GM12865 (cell line): ENCODE measurements around the gene TYW1.
"Not testable (repeated sequence)": the region's sequence is repeated elsewhere in the genome, so short reads cannot be mapped to it uniquely, and the experiment has no call there.

Experiments used
- DNase-seq: peaks from one replicate; pipeline ENCODE4 v3.0.0; 2010; ENCODE audit warnings: low read depth
- H3K4me3 ChIP-seq: 2 replicates; pipeline ENCODE4 v1.5.1; 2011; ENCODE audit warnings: mild to moderate bottlenecking, low read depth, low read length, control low read depth
- TF ChIP-seq, protein P1 (sequence below): IDR thresholded peaks from 2 replicates; pipeline ENCODE4 v1.5.1; 2011; ENCODE audit warnings: low read length, control low read depth, low read depth, inconsistent platforms; ENCODE audit not compliant: insufficient read depth; ENCODE audit errors: missing control alignments

TYW1 gene

DNA sequence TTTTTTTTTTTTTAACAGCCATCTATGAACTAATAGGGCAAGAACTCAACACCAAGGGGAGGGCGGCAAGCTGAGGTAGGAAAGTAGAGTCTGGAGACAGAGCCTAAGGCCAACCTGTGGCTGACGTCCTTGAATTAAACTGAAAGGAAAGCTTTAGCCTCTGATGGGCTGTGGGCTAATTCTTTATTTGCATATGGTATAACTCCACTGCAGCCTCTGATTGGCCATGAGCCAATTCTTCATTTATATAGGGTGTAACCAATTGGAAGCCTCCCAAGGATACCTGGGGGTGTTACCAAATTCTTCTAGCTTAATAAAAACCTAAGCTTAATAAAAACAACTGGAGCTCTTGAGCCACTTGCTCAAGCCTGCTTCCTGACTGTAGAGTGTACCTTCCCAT, 10.3 kb downstream of the TYW1 start:
- H3K4me3 ChIP-seq = no peak overlapping the region
- DNase-seq = no peak
- TF ChIP-seq, protein P1, sequence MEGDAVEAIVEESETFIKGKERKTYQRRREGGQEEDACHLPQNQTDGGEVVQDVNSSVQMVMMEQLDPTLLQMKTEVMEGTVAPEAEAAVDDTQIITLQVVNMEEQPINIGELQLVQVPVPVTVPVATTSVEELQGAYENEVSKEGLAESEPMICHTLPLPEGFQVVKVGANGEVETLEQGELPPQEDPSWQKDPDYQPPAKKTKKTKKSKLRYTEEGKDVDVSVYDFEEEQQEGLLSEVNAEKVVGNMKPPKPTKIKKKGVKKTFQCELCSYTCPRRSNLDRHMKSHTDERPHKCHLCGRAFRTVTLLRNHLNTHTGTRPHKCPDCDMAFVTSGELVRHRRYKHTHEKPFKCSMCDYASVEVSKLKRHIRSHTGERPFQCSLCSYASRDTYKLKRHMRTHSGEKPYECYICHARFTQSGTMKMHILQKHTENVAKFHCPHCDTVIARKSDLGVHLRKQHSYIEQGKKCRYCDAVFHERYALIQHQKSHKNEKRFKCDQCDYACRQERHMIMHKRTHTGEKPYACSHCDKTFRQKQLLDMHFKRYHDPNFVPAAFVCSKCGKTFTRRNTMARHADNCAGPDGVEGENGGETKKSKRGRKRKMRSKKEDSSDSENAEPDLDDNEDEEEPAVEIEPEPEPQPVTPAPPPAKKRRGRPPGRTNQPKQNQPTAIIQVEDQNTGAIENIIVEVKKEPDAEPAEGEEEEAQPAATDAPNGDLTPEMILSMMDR = no peak

DNA sequence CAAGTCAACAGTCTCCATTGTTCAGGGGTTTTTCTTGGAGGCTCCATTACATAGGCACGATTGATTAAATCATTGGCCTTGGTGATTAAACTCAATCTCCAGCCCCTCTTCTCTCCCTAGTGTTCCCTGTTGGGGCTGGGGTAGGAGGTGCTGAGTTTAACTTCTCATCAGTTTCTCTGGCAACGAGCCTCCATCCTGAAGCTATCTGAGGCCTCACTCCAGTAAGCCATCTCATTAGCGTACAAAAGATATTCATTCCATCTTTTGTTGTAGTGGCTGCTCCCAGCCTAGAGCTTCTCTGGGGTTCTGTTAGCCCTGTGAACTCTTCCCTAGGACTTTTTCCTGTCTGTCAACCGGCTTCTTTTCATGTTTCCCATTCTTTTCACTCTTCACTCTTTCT, 11.6 kb downstream of the TYW1 start:
- DNase-seq = no peak
- no peak overlapping the region for H3K4me3 ChIP-seq
- TF ChIP-seq, protein P1 = no peak

DNA sequence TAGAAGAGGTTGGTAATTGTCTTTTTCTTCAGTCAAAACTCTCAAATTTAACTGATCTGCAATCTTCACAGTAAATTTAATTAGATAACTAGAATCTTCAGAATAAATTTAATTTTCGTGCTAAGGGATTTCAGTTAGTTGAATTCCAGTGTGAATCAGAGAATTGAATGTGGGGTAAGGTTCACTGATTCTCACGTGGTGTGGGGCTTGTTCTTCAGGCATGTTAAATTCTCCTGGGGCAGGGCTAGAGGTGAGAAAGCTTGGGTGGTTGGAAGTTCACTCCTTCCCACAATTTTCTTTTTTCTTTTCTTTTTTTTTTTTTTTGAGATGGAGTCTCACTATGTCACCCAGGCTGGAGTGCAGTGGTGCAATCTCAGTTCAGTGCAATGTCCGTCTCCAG, 13.0 kb downstream of the TYW1 start:
- DNase-seq, H3K4me3 ChIP-seq: not testable (repeated sequence)

DNA sequence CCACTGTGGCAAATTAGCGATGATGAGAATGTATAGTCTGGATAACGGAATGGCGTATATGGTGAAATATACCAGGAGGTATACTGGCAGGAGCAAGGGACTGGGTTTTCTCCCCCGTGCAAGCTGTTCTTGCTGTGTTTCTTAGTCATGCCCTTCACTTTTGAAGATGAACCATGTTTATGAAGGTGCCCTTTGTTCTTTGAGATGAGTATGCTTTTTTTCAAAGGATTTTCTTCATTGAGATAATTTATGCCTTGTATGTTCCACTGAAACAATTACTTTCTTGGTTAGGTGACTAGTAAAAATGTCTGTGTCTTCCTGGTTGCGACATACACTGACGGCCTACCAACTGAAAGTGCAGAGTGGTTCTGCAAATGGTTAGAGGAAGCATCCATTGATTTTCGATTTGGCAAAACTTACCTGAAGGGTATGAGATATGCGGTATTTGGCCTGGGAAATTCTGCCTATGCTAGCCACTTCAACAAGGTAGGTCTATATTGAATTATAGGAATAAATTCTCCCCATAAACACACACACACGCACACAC, 17.5 kb downstream of the TYW1 start:
- H3K4me3 ChIP-seq, DNase-seq: not testable (repeated sequence)

DNA sequence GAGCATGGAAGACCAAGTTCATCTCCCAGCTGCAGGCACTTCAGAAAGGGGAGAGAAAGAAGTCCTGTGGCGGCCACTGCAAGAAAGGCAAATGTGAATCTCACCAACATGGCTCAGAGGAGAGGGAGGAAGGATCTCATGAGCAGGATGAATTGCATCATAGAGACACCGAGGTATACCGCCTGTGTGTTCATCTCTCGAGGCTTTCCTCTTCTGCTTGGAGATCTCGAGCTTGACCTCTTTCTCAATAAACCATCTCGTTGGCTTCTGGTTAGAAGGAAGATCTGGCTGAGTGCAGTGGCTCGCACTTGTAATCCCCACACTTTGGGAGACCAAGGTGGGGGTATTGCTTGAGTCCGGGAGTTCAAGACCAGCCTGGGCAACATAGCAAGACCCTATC, 21.3 kb downstream of the TYW1 start:
- H3K4me3 ChIP-seq, DNase-seq: not testable (repeated sequence)

DNA sequence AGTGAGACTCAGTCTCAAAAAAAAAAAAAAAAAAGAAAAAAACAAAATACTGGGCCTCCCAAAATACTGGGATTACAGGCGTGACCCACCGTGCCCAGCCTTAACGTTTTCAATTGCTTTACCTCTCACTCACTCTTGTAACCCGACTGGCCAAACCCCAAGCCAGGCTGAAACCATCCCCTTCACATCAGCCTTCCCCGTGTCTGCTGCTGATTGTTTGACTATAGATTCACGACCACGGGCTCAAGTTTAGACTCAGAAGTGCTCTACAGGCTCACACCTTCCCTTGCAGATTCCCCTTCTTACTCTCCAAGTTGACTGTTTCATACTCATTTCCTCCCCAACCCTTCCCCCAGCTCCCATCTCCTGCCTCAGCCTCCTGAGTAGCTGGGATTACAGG, 22.3 kb downstream of the TYW1 start:
- no peak overlapping the region for H3K4me3 ChIP-seq
- TF ChIP-seq, protein P1 = no peak
- no peak for DNase-seq

DNA sequence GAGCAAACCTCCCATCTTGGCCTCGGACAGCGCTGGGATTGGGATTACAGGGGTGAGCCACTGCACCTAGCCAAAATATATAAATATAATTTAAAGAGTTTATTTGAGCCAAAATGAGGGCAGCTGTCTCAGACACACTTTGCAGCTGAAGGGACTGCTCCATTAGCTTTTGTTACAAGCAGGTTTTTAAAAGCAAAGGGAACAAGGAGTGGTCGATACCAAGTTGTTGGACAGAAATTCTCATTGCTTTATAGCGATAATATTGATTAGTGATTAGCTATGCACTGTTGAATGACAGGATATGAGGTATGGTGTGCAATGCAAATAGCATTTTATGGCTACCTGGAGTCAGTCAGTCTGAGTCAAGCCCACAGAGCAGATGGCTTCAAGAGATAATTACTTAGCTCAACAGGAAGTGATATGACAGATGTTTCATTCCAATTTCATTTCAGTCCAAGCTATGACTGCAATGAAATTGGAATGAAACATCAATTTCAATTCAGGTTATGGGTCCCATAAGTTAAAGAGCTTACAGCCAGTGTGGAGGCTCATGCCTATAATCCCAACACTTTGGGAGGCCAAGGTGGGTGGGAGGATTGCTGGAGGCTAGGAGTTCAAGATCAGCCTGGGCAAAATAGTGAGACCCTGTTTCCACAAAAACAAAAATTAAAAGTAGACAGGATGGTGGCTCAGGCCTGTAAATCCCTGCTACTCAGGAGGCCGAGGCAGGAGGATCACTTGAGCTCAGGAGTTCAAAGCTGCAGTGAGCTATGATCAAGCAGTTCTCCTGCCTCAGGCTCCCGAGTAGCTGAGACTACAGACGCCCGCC, 23.1 kb downstream of the TYW1 start:
- no peak for DNase-seq
- TF ChIP-seq, protein P1 = no peak
- H3K4me3 ChIP-seq = no peak overlapping the region

DNA sequence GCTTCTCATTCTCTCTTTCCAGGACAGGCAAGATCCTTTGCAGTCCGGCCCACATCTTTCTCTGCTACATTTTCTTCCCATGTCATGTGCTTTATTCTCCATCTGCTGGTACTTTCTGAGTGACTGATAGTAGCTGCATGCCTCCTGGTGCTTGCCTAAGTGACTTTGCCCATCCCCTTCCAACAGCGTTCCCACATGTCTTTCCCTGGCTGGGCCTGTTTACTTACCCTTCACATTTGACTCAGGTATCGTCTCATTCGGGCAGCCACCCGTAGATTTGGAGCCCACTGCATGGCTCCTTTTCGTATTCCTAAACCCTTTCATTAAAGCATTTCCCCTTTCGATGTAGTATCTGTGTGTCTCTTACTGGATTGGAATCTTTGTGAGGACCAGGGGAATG, 24.6 kb downstream of the TYW1 start:
- no peak overlapping the region for H3K4me3 ChIP-seq
- TF ChIP-seq, protein P1 = no peak
- DNase-seq = no peak
